SK-N-SH (cell line): ENCODE results near the gene FOXA3. TPM values are rescaled to one million over a fixed set of nuclear protein-coding genes. Genes with fewer than 3 reads are reported as not detected.

ENCODE experiments used
- CTCF ChIA-PET: fragments of 300-600, 350-600 bp; formaldehyde crosslinking; extraction: SDS; loops from one replicate; lab custom pipeline; 2021; lab: Yijun Ruan, JAX
- POLR2A ChIA-PET: fragments of 350-600 bp; sonication (Branson Sonifier 250); formaldehyde crosslinking; extraction: SDS; loops from one replicate; lab custom pipeline; 2020; ENCODE audit warnings: antibody characterized with exemption, inconsistent platforms; lab: Yijun Ruan, JAX
- DNase-seq: peaks from one replicate; pipeline ENCODE4 v3.0.0; 2012
- H2AFZ ChIP-seq: fragments of 200-600 bp; sonication (generic); 2 replicates; pipeline ENCODE4 v1.8.1; 2016; ENCODE audit warnings: antibody characterized with exemption, mild to moderate bottlenecking, low read depth
- H3F3A ChIP-seq: fragments of 200-600 bp; sonication (generic); replicated peaks from 2 replicates; pipeline ENCODE3; 2016; ENCODE audit warnings: antibody characterized with exemption, mild to moderate bottlenecking; ENCODE audit not compliant: insufficient read depth
- H3K27ac ChIP-seq, 2 experiments: fragments of 200-500 bp in 1 of 2; fragments of 200-600 bp in 1 of 2; sonication (Bioruptor generic) in 1 of 2; sonication (generic), shearing (Covaris generic) in 1 of 2; 2 replicates each; pipeline versions ENCODE4 v1.5.1 to v1.6.1; 2014 to 2016; ENCODE audit warnings: low read depth in 2 of 2, inconsistent platforms in 1 of 2, low read length in 1 of 2, mild to moderate bottlenecking in 1 of 2, mixed read lengths in 1 of 2
- H3K27me3 ChIP-seq: fragments of 200-600 bp; sonication (generic), shearing (Covaris generic); 2 replicates; pipeline ENCODE4 v1.6.1; 2016; ENCODE audit warnings: mixed run types; ENCODE audit not compliant: insufficient read depth
- H3K36me3 ChIP-seq, 2 experiments: fragments of 200-500 bp in 1 of 2; fragments of 200-600 bp in 1 of 2; sonication (Bioruptor generic) in 1 of 2; sonication (generic) in 1 of 2; replicated peaks in 1 of 2; 2 replicates each; pipeline versions ENCODE3 to v1.5.1; 2014 to 2016; ENCODE audit warnings: low read length in 1 of 2, mild to moderate bottlenecking in 1 of 2; ENCODE audit not compliant: insufficient read depth in 2 of 2, control insufficient read depth in 1 of 2
- H3K4me1 ChIP-seq, 2 experiments: fragments of 200-500 bp in 1 of 2; fragments of 200-600 bp in 1 of 2; sonication (Bioruptor generic) in 1 of 2; sonication (generic), shearing (Covaris generic) in 1 of 2; 2 replicates each; pipeline versions ENCODE4 v1.5.1 to v1.6.1; 2014 to 2016; ENCODE audit warnings: low read depth in 1 of 2, low read length in 1 of 2, mixed run types in 1 of 2; ENCODE audit not compliant: insufficient read depth in 2 of 2, control insufficient read depth in 1 of 2
- H3K4me2 ChIP-seq: fragments of 200-600 bp; sonication (generic), shearing (Covaris generic); 2 replicates; pipeline ENCODE4 v1.6.1; 2017; ENCODE audit warnings: mixed run types
- H3K4me3 ChIP-seq, 2 experiments: fragments of 200-500 bp in 1 of 2; fragments of 200-600 bp in 1 of 2; sonication (Bioruptor generic) in 1 of 2; sonication (generic), shearing (Covaris generic) in 1 of 2; 2 replicates each; pipeline versions ENCODE4 v1.5.1 to v1.8.1; 2014 to 2016; ENCODE audit warnings: low read depth in 2 of 2, inconsistent platforms in 1 of 2, low read length in 1 of 2, mild to moderate bottlenecking in 1 of 2, mixed read lengths in 1 of 2, moderate library complexity in 1 of 2
- H3K79me2 ChIP-seq: fragments of 200-600 bp; sonication (generic); 2 replicates; pipeline ENCODE4 v1.8.1; 2017; ENCODE audit warnings: mild to moderate bottlenecking; ENCODE audit not compliant: insufficient read depth
- H3K9ac ChIP-seq: fragments of 200-600 bp; sonication (generic); 2 replicates; pipeline ENCODE4 v1.6.1; 2017; ENCODE audit warnings: mixed run types
- H3K9me2 ChIP-seq: fragments of 200-600 bp; sonication (generic); 2 replicates; pipeline ENCODE4 v1.6.1; 2017; ENCODE audit warnings: mixed run types
- H3K9me3 ChIP-seq: fragments of 200-600 bp; sonication (generic); 2 replicates; pipeline ENCODE4 v1.6.1; 2017; ENCODE audit warnings: mixed run types, mild to moderate bottlenecking, moderate library complexity
- H4K20me1 ChIP-seq: fragments of 200-600 bp; sonication (generic); 2 replicates; pipeline ENCODE4 v1.6.1; 2017; ENCODE audit warnings: mild to moderate bottlenecking, mixed run types; ENCODE audit not compliant: insufficient read depth
- ELF1 ChIP-seq: IDR thresholded peaks from 2 replicates; pipeline ENCODE4 v1.4.0; 2012
- EP300 ChIP-seq, 2 experiments: IDR thresholded peaks; 2 replicates each; pipeline versions ENCODE4 v1.4.0 to v1.6.1; 2012; ENCODE audit warnings: borderline replicate concordance in 1 of 2, low read depth in 1 of 2, low read length in 1 of 2
- FOSL2 ChIP-seq: IDR thresholded peaks from 2 replicates; pipeline ENCODE4 v1.4.0; 2012; ENCODE audit warnings: low read depth, mild to moderate bottlenecking, moderate library complexity, borderline replicate concordance
- FOXJ3 ChIP-seq: sonication (generic); formaldehyde crosslinking; IDR thresholded peaks from 2 replicates; pipeline ENCODE4 v1.5.1; 2020; ENCODE audit warnings: mild to moderate bottlenecking, missing genetic modification reagents
- GABPA ChIP-seq: IDR thresholded peaks from 2 replicates; pipeline ENCODE4 v1.4.0; 2012; ENCODE audit warnings: low read depth, mild to moderate bottlenecking
- GATA2 ChIP-seq: sonication (generic); formaldehyde crosslinking; IDR thresholded peaks from 2 replicates; pipeline ENCODE4 v1.5.0; 2020; ENCODE audit warnings: mild to moderate bottlenecking, missing genetic modification reagents
- IRF3 ChIP-seq: fragments of 150-350 bp; IDR thresholded peaks from 2 replicates; pipeline ENCODE4 v1.6.1; 2016; ENCODE audit warnings: mild to moderate bottlenecking, low read depth, low read length
- JUND ChIP-seq: IDR thresholded peaks from 2 replicates; pipeline ENCODE4 v1.4.0; 2012
- MEF2A ChIP-seq: IDR thresholded peaks from 2 replicates; pipeline ENCODE4 v1.4.0; 2012; ENCODE audit warnings: low read depth, borderline replicate concordance
- NRF1 ChIP-seq: IDR thresholded peaks from 2 replicates; pipeline ENCODE4 v1.6.1; 2012; ENCODE audit warnings: low read depth, mild to moderate bottlenecking, low read length
- RCOR1 ChIP-seq: fragments of 150-350 bp; IDR thresholded peaks from 2 replicates; pipeline ENCODE4 v1.6.1; 2017; ENCODE audit warnings: antibody characterized with exemption, low read length
- RFX5 ChIP-seq: IDR thresholded peaks from 2 replicates; pipeline ENCODE4 v1.6.1; 2012; ENCODE audit warnings: mild to moderate bottlenecking, improper control_type of control experiment, low read length
- SIN3A ChIP-seq: IDR thresholded peaks from 2 replicates; pipeline ENCODE4 v1.6.1; 2012; ENCODE audit warnings: low read depth, mild to moderate bottlenecking, low read length, moderate library complexity, borderline replicate concordance
- TAF1 ChIP-seq: IDR thresholded peaks from 2 replicates; pipeline ENCODE4 v1.6.1; 2012; ENCODE audit warnings: low read depth, mild to moderate bottlenecking, low read length, moderate library complexity, borderline replicate concordance
- TEAD4 ChIP-seq: IDR thresholded peaks from 2 replicates; pipeline ENCODE4 v1.4.0; 2012; ENCODE audit warnings: mild to moderate bottlenecking, borderline replicate concordance; ENCODE audit not compliant: insufficient read depth
- WGBS: methylation state at CpG from one replicate; pipeline ENCODE4 v1.1.6; 2017; ENCODE audit warnings: low lambda C conversion rate; 5-methylcytosine and 5-hydroxymethylcytosine counted together
- polyA plus RNA-seq, 3 experiments: library from polyadenylated mRNA; depleted of rRNA; stranded (reverse); fragments of >200 nt; gene quantifications; 2 replicates each; pipeline ENCODE4 v1.2.3, GENCODE V29; 2012
- TF ChIP-seq, protein P1 (sequence below): IDR thresholded peaks from 2 replicates; pipeline ENCODE4 v1.4.0; 2012; ENCODE audit warnings: low read depth, borderline replicate concordance

The FOXA3 gene
- polyA plus RNA-seq, 1 of the 3 experiments (the other 2 are of a cell fraction): 1.5 TPM

DNA sequence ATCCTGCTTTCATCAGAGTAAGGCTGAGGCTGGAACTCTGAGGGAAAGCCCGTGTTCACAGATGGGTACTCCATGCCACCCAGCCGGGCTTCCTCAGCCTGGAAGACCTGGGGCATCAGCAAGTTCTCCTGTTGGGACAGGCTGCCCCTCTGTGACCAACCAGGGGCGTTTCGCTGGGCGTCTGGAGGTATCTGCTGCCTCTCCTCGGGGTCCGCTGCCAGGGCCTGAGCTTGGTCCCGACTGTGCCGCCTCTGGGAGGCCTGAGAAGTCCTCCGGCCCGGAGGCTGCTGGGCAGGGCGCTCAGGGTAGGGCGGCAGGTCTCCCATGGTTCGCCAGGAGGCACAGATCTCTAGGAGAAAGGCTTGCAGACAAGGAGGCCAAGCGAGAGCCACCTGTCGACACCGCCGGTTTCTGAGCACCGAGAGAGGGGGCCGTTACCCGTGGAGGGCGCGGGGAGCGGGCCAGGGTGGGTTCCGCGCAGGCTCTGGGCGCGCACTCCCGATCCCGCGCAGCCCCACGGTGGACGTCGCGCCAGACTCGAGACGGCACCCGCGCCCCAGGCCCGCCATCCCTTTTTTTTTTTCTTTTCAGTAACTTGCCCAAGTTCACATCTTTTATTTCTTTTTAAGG is 49.2 kb upstream of the FOXA3 start, which contains the start of gene RSPH6A (continued):
- TF ChIP-seq IRF3: no peak
- TF ChIP-seq GABPA: no peak
- TF ChIP-seq RCOR1: no peak

GRCh38 chr19:45815481-45816216 is 48.5 kb upstream of the FOXA3 start:
- Histone ChIP-seq H3K79me2 (no peaks in the 10 kb centered on the region), H3K27me3 (no peaks in the 10 kb centered on the region), H3F3A (peaks cover 9% of the 10 kb centered on the region), H2AFZ (no peak overlapping the region), H3K4me1 (peaks cover 0 to 9% of the 10 kb centered on the region in 2 experiments; a peak in 1 of 4 replicates), H3K36me3 (peaks cover 6 to 10% of the 10 kb centered on the region in 2 experiments), H3K9me2 (no peaks in the 10 kb centered on the region), H3K4me3 (peak overlapping the region in 1 of 2 experiments; percentile 1; a peak in 1 of 4 replicates), H4K20me1 (no peaks in the 10 kb centered on the region), H3K4me2 (no peak overlapping the region), H3K9ac (no peak overlapping the region), H3K27ac (no peak overlapping the region), H3K9me3 (no peaks in the 10 kb centered on the region)
- WGBS: 86% methylated on average over 35 of the region's 44 CpGs
- ChIA-PET CTCF (interaction anchor here (0.8 to 10.4 kb wide), 10 partner anchors 11 to 137 kb away, joined by 3 to 137 read pairs (median 22); partner anchors contain the start of genes IRF2BP1, SIX5 and SYMPK), POLR2A (interaction anchor here (1.3 kb wide), 1 partner anchor 66 kb away, joined by 3 read pairs; no protein-coding TSS in a partner anchor)
- peak; percentile 62 for DNase-seq
- no peak for TF ChIP-seq NRF1
- TF ChIP-seq RFX5: no peak
- TF ChIP-seq FOSL2: no peak

DNA sequence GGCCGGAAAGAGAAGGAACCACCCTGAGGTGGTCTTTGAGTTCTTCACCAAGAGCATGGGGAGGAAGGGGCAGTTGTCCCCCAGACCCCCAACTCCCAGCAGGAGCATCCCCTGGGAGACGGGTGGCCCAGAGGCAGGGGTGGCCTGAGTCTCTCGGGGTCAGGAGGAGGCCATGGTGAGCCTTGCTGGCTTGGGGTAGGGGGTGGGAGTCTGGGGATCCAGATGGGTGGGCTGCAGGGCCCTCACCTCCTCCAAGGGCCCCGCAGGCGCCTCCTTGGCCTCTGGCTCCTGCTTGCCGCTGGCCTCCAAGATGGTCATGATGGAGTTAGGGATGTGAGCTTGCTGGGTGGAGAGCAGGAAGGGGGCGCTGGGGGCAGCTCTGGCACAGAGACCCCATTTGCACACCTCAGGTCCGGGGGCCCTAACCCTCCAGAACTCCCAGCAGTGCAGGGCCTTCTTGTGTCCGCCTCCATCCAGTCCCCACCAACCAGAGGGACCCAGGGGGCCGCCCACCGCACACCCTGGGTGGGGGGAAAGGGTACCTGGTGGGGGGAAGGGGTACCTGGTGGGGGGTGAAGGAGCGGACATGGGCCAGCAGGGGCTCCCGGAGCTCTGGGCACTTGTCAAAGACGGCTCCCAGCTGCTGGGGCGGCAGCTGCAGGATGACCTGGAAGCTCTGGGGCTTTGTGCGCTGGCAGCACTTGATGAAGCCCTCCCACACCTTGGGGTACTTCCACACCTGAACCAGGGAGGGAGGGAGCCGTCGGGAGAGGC is 47.7 kb upstream of the FOXA3 start:
- WGBS: 97% methylated on average over 5 of the region's 18 CpGs
- DNase-seq: peak; percentile 48

More for the DNA sequence above, 47.7 kb upstream of the FOXA3 start:
- Histone ChIP-seq H3F3A (peaks cover 9% of the 10 kb centered on the region), H2AFZ (no peak overlapping the region), H3K36me3 (peaks cover 6 to 13% of the 10 kb centered on the region in 2 experiments), H3K4me1 (peaks cover 0 to 9% of the 10 kb centered on the region in 2 experiments; a peak in 1 of 4 replicates), H3K9ac (no peak overlapping the region), H3K27ac (no peak overlapping the region; a peak in 1 of 4 replicates), H3K4me2 (no peak overlapping the region), H4K20me1 (no peaks in the 10 kb centered on the region), H3K79me2 (no peaks in the 10 kb centered on the region), H3K9me2 (no peaks in the 10 kb centered on the region), H3K27me3 (no peaks in the 10 kb centered on the region), H3K4me3 (no peak overlapping the region), H3K9me3 (no peaks in the 10 kb centered on the region)
- POLR2A ChIA-PET: interaction anchor here (1.0 to 1.5 kb wide), 3 partner anchors 10 to 66 kb away, joined by 3 to 9 read pairs (median 6); no protein-coding TSS in a partner anchor
- no peak for TF ChIP-seq RCOR1
- no peak for TF ChIP-seq TAF1
- no peak for TF ChIP-seq FOSL2
- TF ChIP-seq, protein P1, sequence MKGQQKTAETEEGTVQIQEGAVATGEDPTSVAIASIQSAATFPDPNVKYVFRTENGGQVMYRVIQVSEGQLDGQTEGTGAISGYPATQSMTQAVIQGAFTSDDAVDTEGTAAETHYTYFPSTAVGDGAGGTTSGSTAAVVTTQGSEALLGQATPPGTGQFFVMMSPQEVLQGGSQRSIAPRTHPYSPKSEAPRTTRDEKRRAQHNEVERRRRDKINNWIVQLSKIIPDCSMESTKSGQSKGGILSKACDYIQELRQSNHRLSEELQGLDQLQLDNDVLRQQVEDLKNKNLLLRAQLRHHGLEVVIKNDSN: no peak
- no peak for TF ChIP-seq JUND
- no peak for TF ChIP-seq ELF1
- TF ChIP-seq EP300 (IDR thresholded peaks at IDR 0.05; ENCODE audit: borderline replicate concordance in 1 of 2, low read depth in 1 of 2, low read length in 1 of 2): no peak
- TF ChIP-seq TEAD4: no peak
- TF ChIP-seq GATA2: no peak
- TF ChIP-seq FOXJ3 (CRISPR knock-in tag): no peak
- no peak for TF ChIP-seq MEF2A
- TF ChIP-seq SIN3A: no peak
- CTCF ChIA-PET: interaction anchor here (0.6 to 10.4 kb wide), 43 partner anchors 9 to 373 kb away, joined by 3 to 137 read pairs (median 5); partner anchors contain the start of genes DMPK, DMWD, FOXA3 and IRF2BP1
